Activated T-cell treated with anti-CD3 and anti-CD28 coated beads for 4 hours (primary cell): ENCODE results near the gene DGKA.
"Not testable (repeated sequence)": the region's sequence is repeated elsewhere in the genome, so short reads cannot be mapped to it uniquely, and the experiment has no call there.

Source experiments
- DNase-seq: peaks from one replicate; pipeline ENCODE4 v3.0.0-alpha.2; 2020

DGKA gene

DNA sequence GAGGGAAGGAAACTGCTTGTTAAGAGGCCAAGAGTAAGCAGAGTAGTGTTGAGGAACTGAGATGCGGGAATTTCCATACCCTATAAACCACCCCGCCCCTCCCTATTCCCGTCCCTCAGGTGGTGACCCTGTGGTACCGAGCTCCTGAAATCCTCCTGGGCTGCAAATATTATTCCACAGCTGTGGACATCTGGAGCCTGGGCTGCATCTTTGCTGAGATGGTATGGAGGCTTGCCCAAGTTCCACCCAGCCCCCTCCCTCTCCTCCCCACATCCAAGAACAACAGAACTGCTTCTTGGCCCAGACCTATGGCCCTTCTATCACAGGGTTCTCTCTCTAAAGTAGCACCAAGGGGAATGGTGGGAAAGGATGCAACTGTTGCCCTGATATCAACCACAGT, 38.4 kb downstream of the DGKA start:
- DNase-seq, result no peak

DNA sequence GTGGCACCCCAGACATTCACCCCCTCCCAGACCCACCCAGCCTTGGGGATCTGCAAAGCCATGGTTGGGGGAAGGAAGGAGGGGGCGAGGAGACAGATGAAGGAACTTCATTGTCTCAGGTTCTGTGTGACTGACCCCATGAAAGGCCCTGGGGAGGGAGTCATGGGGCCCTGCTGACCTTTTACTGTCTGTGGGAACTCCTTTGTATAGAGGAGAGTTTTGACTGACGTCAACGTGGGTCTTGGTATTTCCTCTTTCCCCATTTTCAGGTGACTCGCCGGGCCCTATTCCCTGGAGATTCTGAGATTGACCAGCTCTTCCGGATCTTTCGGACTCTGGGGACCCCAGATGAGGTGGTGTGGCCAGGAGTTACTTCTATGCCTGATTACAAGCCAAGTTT, 39.8 kb downstream of the DGKA start:
- no peak for DNase-seq

DNA sequence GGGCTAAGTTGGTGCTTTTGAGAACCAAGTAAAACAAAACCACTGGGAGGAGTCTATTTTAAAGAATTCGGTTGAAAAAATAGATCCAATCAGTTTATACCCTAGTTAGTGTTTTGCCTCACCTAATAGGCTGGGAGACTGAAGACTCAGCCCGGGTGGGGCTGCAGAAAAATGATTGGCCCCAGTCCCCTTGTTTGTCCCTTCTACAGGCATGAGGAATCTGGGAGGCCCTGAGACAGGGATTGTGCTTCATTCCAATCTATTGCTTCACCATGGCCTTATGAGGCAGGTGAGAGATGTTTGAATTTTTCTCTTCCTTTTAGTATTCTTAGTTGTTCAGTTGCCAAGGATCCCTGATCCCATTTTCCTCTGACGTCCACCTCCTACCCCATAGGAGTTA, 41.1 kb downstream of the DGKA start:
- no peak for DNase-seq

DNA sequence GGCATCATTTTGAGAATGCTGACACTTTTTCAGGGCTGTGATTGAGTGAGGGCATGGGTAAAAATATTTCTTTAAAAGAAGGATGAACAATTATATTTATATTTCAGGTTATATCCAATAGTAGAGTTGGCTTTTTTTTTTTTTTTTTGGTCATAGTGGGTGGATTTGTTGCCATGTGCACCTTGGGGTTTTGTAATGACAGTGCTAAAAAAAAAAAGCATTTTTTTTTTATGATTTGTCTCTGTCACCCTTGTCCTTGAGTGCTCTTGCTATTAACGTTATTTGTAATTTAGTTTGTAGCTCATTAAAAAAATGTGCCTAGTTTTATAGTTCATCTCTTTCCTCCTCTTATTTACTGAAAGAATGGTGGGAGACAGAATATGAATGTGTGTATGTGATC, 41.5 kb downstream of the DGKA start:
- no peak for DNase-seq

DNA sequence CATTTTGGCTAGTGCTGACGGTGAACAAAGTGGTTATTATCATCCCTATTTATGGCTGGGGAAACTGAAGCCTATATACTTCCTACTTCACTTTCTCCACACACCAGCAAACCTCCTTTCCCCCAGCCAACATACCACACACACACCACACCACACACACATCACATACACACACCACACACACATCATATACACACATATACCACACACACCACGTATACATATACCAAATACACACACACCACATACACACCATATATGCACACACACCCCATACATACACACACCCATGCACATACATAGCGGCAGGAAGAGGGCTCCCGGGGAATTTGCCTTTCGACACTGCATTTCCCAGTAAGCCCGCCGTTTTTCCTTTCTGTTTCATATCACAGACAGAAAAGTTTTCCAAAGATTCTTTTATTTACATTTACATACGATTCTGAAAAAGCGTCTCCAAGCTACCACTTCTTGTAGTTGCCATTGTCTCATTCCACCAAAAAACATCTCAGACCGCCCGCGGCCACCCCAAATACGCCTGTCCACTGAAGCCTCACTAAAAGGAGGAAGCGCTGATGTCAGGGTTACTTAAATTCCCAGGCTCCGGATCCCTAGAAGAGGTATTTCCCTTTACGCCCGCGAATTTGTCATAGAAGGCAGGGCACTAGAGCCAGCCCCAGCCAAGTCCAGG, 42.1 kb downstream of the DGKA start:
- no peak for DNase-seq

GRCh38 chr12:55973599-55974307, 42.8 kb downstream of the DGKA start, which contains the start of gene RAB5B:
RAB5B (plus strand) TSS chr12:55974078; CDS start chr12:55986961, 12,883 bp downstream.
- DNase-seq, result peak; percentile 94

DNA sequence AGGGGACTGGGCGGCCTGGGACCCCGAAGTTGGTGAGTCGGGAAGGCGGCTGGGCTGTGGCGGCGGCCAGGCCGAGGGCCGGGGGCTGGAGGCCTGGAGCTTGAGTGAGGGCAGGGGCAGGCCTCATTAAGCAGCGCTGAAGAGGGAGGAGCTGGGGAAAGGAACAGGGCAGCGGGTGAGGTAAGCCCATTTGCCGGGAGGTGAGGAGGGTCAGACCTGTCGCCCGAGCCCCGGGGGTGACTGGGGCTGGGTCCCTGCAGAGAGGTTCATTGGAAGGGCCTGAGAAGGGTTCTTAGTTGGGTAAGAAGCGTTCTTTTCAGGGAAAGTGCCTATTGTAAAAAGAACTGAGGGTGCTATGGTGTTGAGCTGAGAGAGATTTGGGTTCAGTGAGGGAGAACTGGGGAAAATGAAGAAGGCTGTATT, 43.4 kb downstream of the DGKA start:
- DNase-seq, result no peak

DNA sequence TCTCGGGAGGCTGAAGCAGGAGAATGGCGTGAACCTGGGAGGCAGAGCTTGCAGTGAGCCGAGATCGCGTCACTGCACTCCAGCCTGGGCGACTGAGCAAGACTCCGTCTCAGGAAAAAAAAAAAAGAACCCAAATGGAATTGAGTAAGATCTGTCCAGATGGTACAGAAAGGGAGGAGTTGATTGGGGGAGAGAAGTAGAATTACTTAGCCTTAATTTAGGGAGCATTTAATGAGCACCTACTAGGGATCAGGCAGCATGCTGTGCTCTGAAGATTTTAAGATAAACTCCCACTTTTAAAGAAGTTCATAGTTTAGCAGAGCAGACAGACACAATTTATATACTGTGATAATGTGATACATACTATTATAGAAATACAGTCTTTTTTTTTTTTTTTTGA, 47.4 kb downstream of the DGKA start:
- DNase-seq, result no peak

DNA sequence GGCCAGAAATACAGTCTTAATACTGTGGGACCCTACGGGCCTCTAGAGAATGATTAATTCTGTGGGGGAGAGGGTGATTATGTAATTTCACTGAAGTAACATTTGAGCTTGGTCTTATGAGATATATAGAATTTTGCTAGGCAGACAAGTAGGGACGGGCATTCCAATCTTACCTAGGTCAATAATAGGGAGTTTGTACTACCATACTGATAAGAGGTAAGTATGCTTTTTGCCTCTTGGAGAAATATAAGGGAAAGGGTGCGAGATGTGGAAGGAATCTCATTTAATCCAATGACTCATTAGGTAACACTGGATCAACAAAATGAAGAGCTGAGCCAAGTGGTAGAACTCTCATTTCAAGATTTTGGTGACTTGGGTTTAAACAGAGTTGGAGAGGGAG, 48.1 kb downstream of the DGKA start:
- DNase-seq, result no peak

DNA sequence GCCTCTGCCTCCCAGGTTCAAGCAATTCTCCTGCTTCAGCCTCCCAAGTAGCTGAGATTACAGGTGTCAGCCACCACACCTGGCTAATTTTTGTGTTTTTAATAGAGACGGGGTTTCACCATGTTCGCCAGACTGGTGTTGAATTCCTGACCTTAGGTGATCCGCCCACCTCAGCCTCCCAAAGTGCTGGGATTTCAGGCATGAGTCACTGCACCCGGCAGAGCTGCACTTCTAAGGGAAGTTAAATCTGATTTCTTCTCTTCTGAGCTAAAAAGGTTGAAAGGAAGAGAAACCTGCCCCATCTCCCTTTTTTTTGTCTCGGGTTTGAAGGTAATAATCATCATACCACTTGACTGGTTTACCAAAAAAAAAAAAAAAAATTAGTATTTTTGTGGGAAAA, 50.9 kb downstream of the DGKA start:
- DNase-seq, result not testable (repeated sequence)

DNA sequence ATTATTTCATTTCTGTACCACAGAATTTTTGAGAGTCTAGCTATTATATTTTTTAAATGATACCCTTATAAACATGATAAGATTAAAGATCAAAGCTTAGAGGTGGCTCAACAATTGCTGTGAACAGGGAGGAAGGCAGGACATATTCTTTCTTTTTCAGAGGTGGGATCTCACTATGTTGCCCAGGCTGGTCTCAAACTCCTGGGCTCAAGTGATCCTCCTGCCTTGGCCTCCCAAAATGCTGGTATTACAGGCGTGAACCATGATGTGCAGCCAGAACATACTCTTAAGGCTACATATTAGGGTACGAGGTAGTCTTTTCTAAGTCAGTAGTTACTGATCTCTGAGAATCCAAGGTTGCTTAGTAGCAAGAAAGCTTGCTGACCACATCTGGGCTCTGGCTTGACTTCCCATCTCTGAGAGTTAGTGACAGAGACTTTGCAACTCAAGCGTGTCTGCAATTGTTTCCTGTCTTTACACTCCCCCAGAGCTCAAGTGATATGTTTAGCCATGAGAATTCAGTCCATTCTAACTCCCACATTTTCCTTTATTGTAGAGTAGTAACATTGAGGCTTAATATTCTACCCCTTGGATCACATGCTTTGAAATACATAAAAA, 51.5 kb downstream of the DGKA start:
- DNase-seq, result no peak

GRCh38 chr12:55983232-55983842, 52.4 kb downstream of the DGKA start:
- DNase-seq, result no peak

DNA sequence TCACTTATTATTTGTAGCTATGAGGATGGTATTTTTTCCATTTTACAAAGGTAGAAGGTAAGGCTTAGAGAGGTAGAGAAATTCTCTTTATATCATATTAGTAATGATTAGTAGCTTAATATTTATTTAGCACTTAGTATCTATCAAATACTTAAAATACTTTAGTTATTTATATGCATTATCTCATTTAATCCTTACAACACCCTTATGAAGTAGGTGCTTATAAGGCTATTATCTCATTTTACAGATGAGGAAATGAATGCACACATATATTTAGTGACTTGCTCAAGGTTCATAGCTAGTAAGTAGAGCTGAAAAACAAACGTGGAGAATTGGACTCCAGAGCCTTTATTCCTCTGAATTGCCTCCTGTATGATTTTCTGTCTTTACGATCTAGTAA, 53.9 kb downstream of the DGKA start:
- no peak for DNase-seq

DNA sequence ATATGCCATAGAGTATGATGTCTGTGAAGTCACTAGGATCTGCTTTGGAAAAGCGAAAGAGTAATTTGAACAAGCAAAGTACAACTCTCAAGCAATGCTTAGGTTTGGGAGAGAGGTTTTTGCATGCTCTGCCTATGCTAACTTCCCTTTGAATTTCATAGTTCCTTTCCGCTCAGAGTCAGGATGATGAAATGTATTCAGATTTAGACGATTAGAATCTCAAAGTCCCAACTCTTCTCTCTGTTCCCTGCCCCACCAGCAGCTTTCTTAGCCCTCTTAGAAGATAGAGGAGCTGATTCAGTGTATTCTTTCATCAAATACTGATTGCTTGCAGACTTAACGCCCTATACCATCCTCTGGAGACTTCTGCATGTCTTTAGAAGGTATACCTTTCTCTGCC, 54.4 kb downstream of the DGKA start:
- DNase-seq, result no peak

- not testable (repeated sequence) for DNase-seq
These were observed 55.0 kb downstream of the DGKA start for GRCh38 chr12:55985976-55986375.

DNA sequence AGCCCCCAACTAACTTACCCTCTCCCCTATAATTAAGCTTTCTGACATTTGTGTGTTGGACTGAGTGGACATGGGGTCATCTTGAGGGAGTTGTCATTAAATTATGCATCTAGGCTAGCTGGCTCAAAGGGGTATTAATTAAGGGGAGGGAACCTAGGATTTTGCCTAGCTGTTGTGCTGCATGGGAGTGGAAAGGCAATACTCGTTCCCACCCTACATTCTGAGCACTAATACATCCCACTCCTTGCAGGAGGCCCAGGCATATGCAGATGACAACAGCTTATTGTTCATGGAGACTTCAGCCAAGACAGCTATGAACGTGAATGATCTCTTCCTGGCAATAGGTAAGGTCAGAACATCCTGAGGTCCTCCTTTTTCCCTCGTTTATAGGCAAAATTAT, 60.1 kb downstream of the DGKA start:
- DNase-seq, result no peak

GRCh38 chr12:55993230-55993853, 62.4 kb downstream of the DGKA start:
- DNase-seq, result no peak

GRCh38 chr12:55995366-55995765, 64.4 kb downstream of the DGKA start:
- DNase-seq, result no peak

GRCh38 chr12:55996201-55996714, 65.3 kb downstream of the DGKA start:
- DNase-seq, result peak; percentile 63

- no peak for DNase-seq
These were observed 66.0 kb downstream of the DGKA start, which contains the start of gene SUOX for GRCh38 chr12:55996715-55997534. SUOX (plus strand) TSS chr12:55997276; CDS start chr12:56002222, 4,946 bp downstream.

DNA sequence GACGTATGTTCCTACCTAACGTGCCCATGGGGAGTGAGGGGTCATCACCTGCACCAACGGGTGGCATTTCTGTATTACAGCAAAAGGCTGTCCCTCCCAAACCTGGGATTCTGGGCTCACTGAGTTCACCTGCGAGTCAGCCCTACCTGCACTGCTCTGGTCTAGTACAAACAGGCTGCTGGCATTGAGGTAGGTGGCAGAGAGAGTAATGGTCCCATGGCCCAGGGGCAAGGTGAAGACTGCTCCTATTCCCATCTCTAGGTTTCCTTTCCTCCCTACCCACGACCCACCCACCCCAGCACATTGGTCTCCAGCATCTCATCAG, 66.5 kb downstream of the DGKA start:
- DNase-seq, result no peak

GRCh38 chr12:55999522-55999921, 68.6 kb downstream of the DGKA start:
- DNase-seq, result not testable (repeated sequence)
